ENCODE results near the gene PPP1R15B. TPM values are rescaled to one million over a fixed set of nuclear protein-coding genes. Genes with fewer than 3 reads are reported as not detected.
A peak's percentile ranks its signal among the peaks of the same experiment; 100 is the strongest.

The PPP1R15B gene
- total RNA-seq, 4 donors from 2014 or later: 20.5 to 58.9 (median 46.4) TPM

- Histone ChIP-seq H3K4me1 (no peaks in the 10 kb centered on the region), H3K4me3 (no peak overlapping the region), H3K36me3 (no peaks in the 10 kb centered on the region), H3K27ac (peak overlapping the region; percentile 78 to 87), H3K27me3 (no peaks in the 10 kb centered on the region), H3K9me3 (no peaks in the 10 kb centered on the region)
- TF ChIP-seq POLR2A (IDR thresholded peaks at IDR 0.05) (no peak), CTCF (IDR thresholded peaks at IDR 0.05) (no peak)
- intact Hi-C loops (cut with DNase I; ENCODE audit: low total_unique reads): no loop called here
- peak; percentile 59 to 82 for DNase-seq
Measured at GRCh38 chr1:204417074-204417997, 5.7 kb upstream of the PPP1R15B start.

GRCh38 chr1:204416589-204417073 is 5.0 kb upstream of the PPP1R15B start:
- intact Hi-C loops (cut with DNase I; ENCODE audit: low total_unique reads): no loop called here
- H3K9me3 ChIP-seq: no peaks in the 10 kb centered on the region
- no peak overlapping the region for H3K4me3 ChIP-seq
- no peaks in the 10 kb centered on the region for H3K4me1 ChIP-seq
- no peaks in the 10 kb centered on the region for H3K27me3 ChIP-seq
- no peak for DNase-seq
- TF ChIP-seq POLR2A (IDR thresholded peaks at IDR 0.05) (no peak), CTCF (IDR thresholded peaks at IDR 0.05) (no peak)
- H3K36me3 ChIP-seq: no peaks in the 10 kb centered on the region
- peak overlapping the region; percentile 78 to 87 for H3K27ac ChIP-seq

- no peaks in the 10 kb centered on the region for H3K4me1 ChIP-seq
- H3K4me3 ChIP-seq: no peak overlapping the region
- H3K36me3 ChIP-seq: no peaks in the 10 kb centered on the region
- H3K9me3 ChIP-seq: no peaks in the 10 kb centered on the region
- DNase-seq: no peak
- TF ChIP-seq POLR2A (IDR thresholded peaks at IDR 0.05) (no peak), CTCF (IDR thresholded peaks at IDR 0.05) (no peak)
- no peaks in the 10 kb centered on the region for H3K27me3 ChIP-seq
- peak overlapping the region; percentile 78 to 87 for H3K27ac ChIP-seq
- intact Hi-C loops (cut with DNase I; ENCODE audit: low total_unique reads): no loop called here
Measured at GRCh38 chr1:204415351-204415750, 3.7 kb upstream of the PPP1R15B start.

GRCh38 chr1:204414016-204414415 is 2.4 kb upstream of the PPP1R15B start:
- H3K27me3 ChIP-seq: no peaks in the 10 kb centered on the region
- H3K4me1 ChIP-seq: no peaks in the 10 kb centered on the region
- H3K27ac ChIP-seq: no peak overlapping the region
- H3K9me3 ChIP-seq: no peaks in the 10 kb centered on the region
- DNase-seq: no peak
- H3K4me3 ChIP-seq: no peak overlapping the region
- no peak for TF ChIP-seq CTCF (IDR thresholded peaks at IDR 0.05)
- TF ChIP-seq POLR2A (IDR thresholded peaks at IDR 0.05): no peak
- intact Hi-C loops (cut with DNase I; ENCODE audit: low total_unique reads): no loop called here
- H3K36me3 ChIP-seq: no peaks in the 10 kb centered on the region

- Histone ChIP-seq H3K27ac (peak overlapping the region in 1 of 2 donors; percentile 87), H3K36me3 (no peaks in the 10 kb centered on the region), H3K9me3 (no peaks in the 10 kb centered on the region), H3K4me1 (no peaks in the 10 kb centered on the region), H3K27me3 (no peaks in the 10 kb centered on the region), H3K4me3 (no peak overlapping the region)
- intact Hi-C loops (cut with DNase I; ENCODE audit: low total_unique reads): no loop called here
- TF ChIP-seq CTCF (IDR thresholded peaks at IDR 0.05) (no peak), POLR2A (IDR thresholded peaks at IDR 0.05) (no peak)
- no peak for DNase-seq
Measured at GRCh38 chr1:204413170-204413535, 1.5 kb upstream of the PPP1R15B start.

Measured in uterus (tissue), 4 donors.